ENCODE data around the gene DSCAML1.

The DSCAML1 gene

GRCh38 chr11:117392979-117393378 lies 404.0 kb downstream of the DSCAML1 start:
- no peak for DNase-seq

GRCh38 chr11:117392001-117392690 lies 404.9 kb downstream of the DSCAML1 start:
- DNase-seq: no peak

- DNase-seq: no peak
Observed at GRCh38 chr11:117391181-117391580, 405.8 kb downstream of the DSCAML1 start.

- no peak for DNase-seq
Observed at GRCh38 chr11:117390743-117391142, 406.3 kb downstream of the DSCAML1 start.

- no peak for DNase-seq
Observed at GRCh38 chr11:117387992-117388755, 408.8 kb downstream of the DSCAML1 start.

GRCh38 chr11:117385906-117386305 lies 411.1 kb downstream of the DSCAML1 start:
- no peak for DNase-seq

GRCh38 chr11:117385471-117385870 lies 411.5 kb downstream of the DSCAML1 start:
- DNase-seq: no peak

GRCh38 chr11:117384045-117384444 lies 413.0 kb downstream of the DSCAML1 start:
- no peak for DNase-seq

GRCh38 chr11:117382746-117383145 lies 414.3 kb downstream of the DSCAML1 start:
- no peak for DNase-seq

GRCh38 chr11:117381481-117382387 lies 415.3 kb downstream of the DSCAML1 start:
- no peak for DNase-seq

- DNase-seq: no peak
Observed at GRCh38 chr11:117380676-117381075, 416.3 kb downstream of the DSCAML1 start.

GRCh38 chr11:117378976-117379865 lies 417.8 kb downstream of the DSCAML1 start:
- DNase-seq: no peak
